Dermis microvascular lymphatic vessel endothelial cell (primary cell): ENCODE data around the gene RHBDL2. TPM values are rescaled to one million over a fixed set of nuclear protein-coding genes. Genes with fewer than 3 reads are reported as not detected.
"Not testable (repeated sequence)": the region's sequence is repeated elsewhere in the genome, so short reads cannot be mapped to it uniquely, and the experiment has no call there.

ENCODE experiments used
- DNase-seq, 2 donors: peaks; one replicate each; pipeline versions ENCODE4 v3.0.0 to v3.0.0-alpha.2; 2010; ENCODE audit warnings: low read depth in 2 of 2
- total RNA-seq: library from RNA; depleted of rRNA; stranded (reverse); fragments of >200 nt; gene quantifications from 2 replicates; pipeline ENCODE4 v1.2.1, GENCODE V29; 2014

The RHBDL2 gene, protein sequence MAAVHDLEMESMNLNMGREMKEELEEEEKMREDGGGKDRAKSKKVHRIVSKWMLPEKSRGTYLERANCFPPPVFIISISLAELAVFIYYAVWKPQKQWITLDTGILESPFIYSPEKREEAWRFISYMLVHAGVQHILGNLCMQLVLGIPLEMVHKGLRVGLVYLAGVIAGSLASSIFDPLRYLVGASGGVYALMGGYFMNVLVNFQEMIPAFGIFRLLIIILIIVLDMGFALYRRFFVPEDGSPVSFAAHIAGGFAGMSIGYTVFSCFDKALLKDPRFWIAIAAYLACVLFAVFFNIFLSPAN
- 0.13 TPM in 1 of 2 replicates, not detected in the other for total RNA-seq

DNA sequence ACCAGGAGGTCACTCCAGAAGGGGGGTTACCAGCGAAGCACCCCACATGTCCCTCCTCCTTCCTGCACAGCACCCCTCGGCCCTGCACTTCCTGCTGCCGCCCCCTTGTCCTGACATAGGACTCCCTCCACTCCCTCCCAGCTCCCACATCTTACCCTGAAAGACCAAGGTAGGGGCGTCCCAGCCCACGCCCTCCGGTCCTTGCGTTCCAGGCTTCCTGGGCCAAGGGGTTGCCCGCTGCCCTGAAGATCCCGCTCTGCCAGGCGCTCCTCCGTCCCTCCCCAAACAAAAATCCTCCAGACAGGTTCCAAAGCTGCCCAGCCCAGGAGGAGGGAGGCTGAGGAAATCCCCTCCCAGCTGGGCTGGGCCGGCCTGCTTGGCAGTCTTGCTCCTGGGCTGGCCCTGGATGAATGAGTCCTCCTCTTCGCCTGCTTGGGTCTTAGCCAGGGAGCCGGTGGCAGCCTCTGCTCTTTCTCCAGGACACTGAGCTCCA lies at the start of gene RHBDL2:
TSS of gene RHBDL2 (minus strand) at position 304 of the 493 bp plus-strand sequence. CDS start 22,618 bp downstream, outside the sequence.
- DNase-seq: peak in 1 of 2 donors; percentile 17

DNA sequence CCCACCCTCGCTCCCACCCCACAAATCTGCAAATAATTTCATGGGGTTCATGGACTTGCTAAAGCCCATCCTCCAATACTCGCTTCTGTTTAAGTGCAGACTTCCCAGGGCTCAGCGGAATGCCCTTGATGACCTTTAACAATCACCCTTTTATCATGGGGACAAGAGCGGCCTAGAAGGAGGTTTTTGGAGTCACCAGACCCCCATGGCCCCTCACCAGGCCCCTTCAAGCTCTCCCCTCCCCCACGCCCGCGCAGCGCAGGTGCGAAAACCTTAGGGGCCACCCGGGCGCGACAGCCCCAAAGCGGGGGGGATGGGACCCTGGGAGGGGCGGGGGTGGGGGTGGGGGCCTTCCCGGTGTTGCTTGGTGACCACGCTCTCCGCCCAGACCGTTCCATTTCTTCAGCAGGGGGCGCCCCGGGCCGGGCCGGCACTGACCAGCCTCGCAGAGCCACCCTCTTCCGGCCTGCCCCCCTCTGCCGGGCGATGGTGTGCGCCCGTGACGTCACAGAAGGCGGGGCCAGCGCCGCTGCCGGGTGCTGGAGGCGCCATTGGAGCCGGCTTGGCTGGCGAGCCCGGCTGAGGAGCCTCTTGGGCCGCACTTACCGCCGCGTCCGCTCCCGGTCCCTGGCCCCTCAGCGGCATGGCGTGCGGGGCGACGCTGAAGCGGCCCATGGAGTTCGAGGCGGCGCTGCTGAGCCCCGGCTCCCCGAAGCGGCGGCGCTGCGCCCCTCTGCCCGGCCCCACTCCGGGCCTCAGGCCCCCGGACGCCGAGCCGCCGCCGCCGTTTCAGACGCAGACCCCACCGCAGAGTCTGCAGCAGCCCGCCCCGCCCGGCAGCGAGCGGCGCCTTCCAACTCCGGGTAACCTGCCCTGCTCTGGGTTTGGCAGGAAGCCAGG lies 49.4 kb upstream of the RHBDL2 start, which contains the start of gene AKIRIN1:
TSS of gene AKIRIN1 (plus strand) at position 539 of the 900 bp plus-strand sequence. CDS start at position 644, 105 bp downstream.
- DNase-seq: peak; percentile 89 to 97

DNA sequence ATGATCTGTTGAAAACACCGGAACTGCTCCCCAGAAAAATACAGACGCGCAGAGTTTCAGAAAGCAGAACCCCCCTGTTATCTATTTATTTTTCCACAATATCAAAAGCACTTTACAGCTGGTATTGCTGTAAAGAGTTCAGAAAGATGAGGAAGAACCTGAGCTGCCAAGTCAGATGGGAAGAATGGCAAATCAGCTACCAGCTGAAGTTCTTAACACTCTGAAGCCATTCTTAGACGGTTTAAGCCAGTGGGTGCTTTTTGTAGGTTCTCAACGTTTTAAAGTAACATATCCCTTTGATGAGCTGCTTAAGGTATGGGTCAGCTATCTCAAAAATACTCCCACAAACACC lies 48.7 kb upstream of the RHBDL2 start:
- peak in 1 of 2 donors; percentile 14 for DNase-seq

DNA sequence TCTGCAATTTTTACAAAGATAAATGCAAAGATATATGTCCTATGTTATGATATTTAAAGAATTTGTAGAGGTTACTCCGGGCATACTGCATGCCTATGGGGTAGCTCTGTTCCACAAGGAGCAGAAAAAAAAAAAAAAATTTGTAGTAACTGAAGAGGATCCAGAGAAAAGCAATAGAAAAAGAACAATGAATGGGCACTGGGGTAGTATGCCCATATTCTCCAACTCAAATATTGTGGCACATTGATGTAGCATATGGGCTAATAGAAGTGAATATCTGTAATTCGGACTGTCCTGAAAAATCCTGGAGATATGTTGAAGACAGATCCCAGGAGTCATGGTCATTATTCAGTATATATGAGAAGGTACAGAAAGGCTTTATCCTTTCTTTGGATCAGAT lies 48.3 kb upstream of the RHBDL2 start:
- DNase-seq: no peak

DNA sequence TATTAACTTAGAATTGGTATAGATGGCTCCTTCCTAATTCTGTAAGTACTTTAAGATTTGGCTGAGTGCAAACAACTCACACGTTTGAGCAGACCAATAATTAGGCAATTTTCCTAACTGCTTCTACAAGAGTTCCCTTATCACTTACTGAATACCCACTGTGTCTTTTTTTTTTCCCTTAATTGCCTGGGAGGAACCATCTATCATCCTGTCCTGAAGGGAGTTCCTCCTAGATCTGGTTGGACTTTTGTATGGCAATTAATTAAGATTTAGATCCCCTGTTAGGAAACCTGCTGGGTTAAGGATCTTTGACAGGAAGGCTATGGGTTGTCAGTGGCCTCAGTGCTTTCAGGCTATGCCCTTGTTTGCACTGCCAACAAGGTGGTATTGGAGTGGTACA lies 37.8 kb upstream of the RHBDL2 start:
- not testable (repeated sequence) for DNase-seq

DNA sequence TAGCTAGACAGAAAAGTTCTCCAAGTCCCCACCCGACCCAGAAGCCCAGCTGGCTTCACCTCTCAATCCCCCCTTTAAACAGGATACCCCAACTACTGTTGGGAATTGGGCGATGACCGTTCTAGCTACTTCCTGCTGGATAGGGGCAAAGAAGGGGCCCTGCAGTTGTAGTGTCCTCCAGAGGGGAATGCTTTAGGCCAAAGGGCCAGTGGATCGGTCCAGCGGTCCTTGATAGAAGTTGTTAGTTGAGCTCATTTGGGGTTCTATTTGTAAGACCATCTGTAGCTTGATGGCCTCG lies 36.6 kb upstream of the RHBDL2 start:
- not testable (repeated sequence) for DNase-seq

DNA sequence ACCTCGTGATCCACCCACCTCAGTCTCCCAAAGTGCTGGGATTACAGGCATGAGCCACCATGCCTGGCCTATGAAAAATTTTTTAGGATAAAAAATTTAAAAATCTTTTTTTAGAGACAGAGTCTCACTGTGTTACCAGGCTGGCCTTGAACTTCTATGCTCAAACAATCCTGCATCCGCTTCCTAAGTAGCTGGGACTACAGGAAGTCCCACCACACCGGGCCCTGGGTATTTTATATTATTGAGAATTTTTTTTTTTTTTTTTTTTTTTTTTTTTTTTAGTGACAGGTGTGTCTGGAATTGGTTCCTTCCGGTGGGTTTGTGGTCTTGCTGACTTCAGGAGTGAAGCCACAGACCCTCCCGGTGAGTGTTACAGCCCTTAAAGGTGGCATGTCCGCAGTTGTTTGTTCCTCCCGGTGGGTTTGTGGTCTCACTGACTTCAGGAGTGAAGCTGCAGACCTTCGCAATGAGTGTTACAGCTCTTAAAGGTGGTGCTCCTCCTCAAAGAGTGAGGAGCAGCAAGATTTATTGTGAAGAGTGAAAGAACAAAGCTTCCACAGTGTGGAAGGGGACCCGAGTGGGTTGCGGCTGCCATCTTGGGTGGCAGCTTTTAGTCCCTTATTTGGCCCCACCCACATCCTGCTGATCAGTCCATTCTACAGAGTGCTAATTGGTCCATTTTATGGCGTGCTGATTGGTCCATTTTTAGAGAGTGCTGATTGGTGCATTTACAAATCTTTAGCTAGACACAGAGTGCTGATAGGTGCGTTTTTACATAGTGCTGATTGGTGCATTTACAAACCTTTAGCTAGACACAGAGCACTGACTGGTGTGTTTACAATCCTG lies 36.0 kb upstream of the RHBDL2 start:
- DNase-seq: not testable (repeated sequence)

DNA sequence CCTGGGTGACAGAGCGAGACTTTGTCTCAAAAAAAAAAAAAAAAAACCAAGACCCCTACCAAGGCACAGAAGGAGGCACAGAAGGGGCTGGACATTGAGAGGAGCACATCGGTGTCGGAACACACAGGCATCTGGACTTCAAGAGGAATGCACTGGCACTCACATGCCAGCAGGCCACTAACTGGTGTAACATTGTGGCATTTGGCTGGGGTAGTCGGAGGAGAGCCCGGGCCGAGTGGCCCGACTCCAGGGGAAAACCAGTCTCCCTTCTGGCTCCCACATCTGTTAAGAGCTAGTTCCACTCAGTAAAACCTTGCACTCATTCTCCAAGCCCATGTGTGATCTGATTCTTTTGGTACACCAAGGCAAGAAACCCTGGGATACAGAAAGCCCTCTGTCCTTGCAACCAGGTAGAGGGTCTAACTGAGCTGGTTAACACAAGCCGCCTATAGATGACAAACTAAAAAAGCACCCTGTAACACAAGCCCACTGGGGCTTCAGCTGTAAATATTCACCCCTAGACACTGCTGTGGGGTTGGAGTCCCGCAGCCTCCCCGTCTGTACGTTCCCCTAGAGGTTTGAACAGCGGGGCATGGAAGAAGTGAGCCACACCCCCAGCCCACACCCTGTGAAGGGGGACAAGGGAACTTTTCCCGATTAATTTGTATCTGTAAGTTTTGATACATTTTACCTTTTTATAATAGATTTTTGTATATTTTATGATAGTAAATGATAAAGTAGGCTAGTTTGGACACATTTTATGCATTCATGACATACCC lies 32.2 kb upstream of the RHBDL2 start:
- DNase-seq: no peak

DNA sequence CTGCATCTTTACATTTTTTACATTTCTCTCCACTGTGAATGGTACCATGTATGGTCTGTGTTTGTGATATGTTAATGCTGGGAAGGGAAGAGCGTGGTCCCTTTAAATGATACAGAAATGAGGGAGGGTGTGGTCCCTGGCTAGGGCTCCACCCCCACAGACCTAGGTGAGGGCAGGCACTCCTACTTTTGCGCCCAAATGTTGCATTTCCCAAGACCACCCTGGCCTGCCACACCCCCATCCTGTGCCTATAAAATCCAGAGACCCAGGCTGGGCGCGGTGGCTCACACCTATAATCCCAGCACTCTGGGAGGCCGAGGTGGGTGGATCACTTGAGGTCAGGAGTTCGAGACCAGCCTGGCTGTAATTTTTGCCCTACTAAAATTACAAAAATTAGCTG lies 31.5 kb upstream of the RHBDL2 start:
- not testable (repeated sequence) for DNase-seq

DNA sequence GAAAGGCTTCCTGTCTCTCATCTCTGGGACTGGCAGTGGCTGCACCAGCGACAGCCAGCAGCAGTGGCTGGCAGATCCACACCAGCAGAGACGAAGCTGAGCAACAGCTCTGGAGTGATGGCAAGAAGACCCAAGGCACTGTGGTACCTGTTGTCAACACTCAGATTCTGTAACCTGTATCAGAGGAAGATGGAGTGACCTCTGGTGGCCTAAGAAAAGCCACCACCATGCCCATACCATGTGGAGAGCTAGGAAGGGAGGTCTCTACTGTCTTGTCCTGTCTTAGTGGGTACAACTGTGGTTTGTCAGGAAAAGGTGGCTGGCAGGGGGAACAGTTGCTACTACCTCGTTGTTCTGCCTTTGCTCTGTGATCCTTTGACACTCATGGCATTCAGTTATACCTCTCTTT lies 22.5 kb upstream of the RHBDL2 start:
- no peak for DNase-seq

DNA sequence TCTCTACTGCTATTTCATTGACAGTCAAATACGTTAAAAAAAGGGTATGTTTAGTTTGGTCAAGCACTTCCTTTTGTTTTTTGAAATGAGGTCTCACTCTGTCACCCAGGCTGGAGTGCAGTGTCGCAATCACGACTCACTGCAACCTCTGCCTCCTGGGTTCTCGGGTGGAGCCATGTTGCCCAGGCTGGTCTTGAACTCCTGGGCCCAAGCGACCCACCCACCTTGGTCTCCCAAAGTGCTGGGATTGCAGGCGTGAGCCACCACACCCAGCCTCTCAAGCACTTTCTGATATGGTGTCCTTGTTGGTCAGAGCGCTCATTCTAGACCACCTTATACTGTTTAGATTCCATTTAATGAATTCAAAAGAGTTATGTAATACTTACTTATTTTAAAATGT lies 20.9 kb upstream of the RHBDL2 start:
- no peak for DNase-seq

DNA sequence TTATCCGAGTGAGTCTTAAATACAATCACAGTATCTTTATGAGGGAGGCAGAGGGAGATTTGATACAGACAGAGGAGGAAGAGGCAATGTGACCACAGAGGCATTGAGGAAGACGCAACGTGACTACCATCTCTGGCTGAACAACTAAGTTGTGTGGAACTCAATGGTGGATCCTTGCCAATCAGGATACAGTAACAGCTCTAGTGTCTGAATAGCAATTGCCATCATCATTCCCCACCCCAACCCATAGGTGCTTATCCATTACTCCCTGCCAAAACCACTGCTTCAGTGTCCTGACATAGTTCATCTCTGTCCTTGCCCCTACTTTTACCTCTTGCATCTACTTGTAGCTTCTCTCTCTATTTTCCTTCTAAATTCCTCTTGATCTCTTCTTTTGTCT lies 20.5 kb upstream of the RHBDL2 start:
- DNase-seq: peak; percentile 1 to 9

DNA sequence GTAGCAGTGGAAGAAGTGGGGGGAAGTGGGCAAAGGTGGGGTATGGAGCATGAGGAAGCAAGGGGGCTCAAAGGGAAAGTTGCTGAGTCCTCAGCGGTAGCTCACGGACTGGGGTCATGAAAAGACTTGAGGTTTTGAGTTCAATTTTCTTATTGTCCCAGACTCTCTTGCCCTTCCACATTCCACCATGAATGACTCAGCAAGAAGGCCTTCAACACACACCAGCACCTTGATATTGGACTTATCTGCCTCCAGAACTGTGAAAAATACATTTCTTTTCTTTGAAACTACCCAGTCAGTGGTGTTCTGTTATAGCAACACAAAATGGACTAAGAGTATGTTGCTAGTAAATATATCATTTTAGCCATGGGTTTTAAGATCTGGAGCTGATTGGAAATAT lies 17.3 kb upstream of the RHBDL2 start:
- DNase-seq: no peak

DNA sequence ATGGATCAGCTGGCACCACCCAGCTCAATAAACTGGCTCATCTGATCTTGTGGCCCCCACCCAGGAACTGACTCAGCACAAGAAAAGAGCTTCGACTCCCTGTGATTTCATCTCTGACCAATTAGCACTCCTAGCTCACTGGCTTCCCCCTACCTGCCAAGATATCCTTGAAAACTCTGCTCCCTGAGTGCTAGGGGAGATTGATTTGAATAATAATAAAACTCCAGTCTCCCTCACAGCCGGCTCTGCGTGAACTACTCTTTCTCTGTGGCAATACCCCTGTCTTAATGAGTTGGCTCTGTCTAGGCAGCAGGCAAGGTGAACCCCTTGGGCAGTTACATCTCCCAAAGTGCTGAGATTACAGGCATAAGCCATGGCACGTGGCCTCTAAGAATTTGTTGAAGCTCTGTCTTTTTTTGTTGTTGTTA lies 11.8 kb upstream of the RHBDL2 start:
- DNase-seq: no peak

DNA sequence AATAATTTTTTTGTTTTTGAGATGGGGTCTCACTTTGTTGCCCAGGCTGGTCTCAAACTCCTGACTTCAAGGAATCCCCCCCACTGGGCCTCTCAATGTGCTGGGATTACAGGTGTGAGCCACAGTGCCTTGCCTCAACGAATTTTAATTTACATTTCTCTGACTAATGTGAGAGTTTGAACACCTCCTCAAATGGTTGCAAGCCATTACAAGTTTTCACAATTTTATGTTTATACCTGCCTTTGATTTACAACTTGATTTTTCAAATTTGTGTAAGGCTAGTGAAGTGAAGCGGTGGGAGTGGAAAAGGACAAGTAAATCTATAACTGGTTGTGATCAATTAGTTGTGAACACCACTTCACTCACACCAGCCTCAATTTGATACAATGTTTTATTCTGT lies 8.9 kb upstream of the RHBDL2 start:
- no peak for DNase-seq

DNA sequence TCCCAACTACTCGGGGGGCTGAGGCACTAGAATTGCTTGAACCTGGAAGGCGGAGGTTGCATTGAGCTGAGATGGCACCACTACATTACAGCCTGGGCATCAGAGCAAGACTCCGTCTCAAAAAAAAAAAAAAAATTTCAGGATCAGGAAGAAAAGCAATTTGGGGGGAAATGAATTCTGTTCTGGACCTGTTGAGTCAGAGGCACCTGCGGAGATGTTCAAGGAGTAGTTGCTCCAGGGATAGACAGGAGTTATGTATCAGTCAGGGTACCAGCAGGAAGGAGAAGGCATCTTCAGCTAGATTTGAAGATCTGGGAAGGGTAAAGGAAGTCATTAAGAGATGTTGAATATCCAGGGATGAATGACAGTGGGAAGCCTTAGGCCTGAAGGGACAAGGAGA lies 2.9 kb upstream of the RHBDL2 start:
- no peak for DNase-seq

DNA sequence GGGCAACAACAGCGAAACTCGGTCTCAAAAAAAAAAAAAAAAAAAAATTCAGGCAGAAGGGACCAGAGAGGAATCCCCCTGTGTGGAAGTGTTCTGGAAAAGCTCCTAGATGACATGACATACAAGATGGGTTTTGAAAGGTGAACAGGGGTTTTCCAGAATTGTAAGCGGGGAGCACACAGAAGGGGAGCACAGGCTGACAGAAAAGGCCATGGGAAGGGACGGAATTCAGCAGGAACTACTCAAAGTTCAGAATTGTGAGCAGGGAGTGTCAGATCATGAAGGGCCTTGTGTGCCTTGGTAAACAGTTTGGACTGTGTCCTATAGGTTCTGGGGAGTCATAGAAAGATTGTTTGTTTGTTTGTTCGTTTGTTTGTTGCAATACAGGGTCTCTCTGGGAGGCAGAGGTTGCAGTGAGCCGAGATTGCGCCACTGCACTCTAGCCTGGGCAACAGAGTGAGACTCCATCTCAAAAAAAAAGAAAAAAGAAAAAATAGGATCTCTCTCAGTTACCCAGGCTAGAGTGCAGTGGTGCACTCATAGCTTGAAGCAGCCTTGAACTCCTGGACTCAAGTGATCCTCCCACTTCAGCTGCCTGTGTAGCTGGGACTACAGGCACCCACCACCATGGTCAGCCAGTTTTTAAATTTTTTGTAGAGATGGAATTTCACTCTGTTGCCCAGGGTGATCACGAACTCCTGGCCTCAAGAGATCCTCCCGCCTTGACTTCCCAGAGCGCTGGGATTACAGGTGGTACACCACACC lies 1.2 kb upstream of the RHBDL2 start:
- no peak for DNase-seq

DNA sequence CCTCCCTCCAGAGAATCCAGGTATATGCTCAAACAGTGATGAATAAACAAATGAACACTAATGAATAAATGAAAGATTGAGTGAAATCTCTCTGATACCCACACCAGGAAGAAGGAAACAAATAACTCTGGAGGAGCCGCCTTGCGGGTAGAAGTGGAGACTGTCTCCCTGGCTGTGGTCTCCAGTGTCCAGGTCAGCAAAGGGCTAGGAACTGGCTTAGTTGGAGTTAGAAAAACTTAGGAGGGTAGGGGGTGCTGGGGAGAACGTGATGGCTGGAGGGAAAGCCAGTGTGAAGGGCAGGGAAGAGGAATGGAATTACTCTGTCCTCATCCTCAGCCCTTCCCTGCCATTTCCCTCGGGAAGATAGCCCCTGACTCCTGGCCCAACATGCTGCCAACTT lies 537 bp downstream of the RHBDL2 start:
- DNase-seq: no peak

DNA sequence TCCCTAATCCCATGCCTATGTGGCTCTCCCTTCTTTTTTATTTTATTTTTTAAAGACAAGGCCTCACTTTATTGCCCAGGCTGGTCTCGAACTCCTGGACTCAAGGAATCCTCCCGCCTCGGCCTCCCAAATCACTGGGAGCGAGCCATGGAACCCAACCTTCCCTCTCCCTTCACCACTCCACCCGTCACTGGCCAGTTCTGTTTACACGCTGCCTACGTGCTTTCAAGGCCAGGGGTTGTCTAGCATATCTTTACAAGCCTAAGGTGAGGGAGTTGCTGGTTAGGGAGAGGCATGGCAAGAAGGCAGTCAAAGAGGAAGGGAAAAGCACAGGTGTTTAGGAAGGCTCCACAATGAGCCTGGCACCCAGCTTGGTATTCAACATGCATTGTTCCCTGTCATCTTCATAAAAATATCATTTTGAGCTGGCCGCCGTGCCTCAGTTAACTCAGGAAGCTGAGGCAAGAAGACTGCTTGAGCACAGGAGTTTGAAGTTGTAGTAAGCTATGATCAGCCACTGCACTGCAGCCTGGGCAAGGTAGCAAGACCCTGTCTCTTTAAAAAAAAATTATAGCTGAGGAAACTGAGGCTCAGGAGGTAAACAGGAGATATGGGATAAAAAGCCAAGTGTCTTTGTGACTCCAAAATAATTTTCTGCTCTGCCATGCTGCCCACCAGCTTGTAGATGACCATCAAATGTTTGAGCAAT lies 1.1 kb downstream of the RHBDL2 start:
- no peak for DNase-seq
